ENCODE measurements around the gene PGRMC1.
"Not testable (repeated sequence)": the region's sequence is repeated elsewhere in the genome, so short reads cannot be mapped to it uniquely, and the experiment has no call there.

PGRMC1 gene

GRCh38 chrX:119236623-119237561 is 807 bp downstream of the PGRMC1 start:
- no peak for DNase-seq

- DNase-seq = no peak
Measured at GRCh38 chrX:119237562-119237942, 1.5 kb downstream of the PGRMC1 start.

GRCh38 chrX:119238557-119238956 is 2.5 kb downstream of the PGRMC1 start:
- no peak for DNase-seq

GRCh38 chrX:119240356-119240755 is 4.3 kb downstream of the PGRMC1 start:
- no peak for DNase-seq

GRCh38 chrX:119247702-119248101 is 11.6 kb downstream of the PGRMC1 start:
- DNase-seq = no peak

- DNase-seq = no peak
Measured at GRCh38 chrX:119249891-119250290, 13.8 kb downstream of the PGRMC1 start.

GRCh38 chrX:119251386-119251785 is 15.3 kb downstream of the PGRMC1 start:
- no peak for DNase-seq

- no peak for DNase-seq
Measured at GRCh38 chrX:119252716-119253115, 16.6 kb downstream of the PGRMC1 start.

GRCh38 chrX:119266364-119266995 is 30.4 kb downstream of the PGRMC1 start:
- DNase-seq = no peak

- DNase-seq = not testable (repeated sequence)
Measured at GRCh38 chrX:119267115-119267514, 31.0 kb downstream of the PGRMC1 start.

- DNase-seq = no peak
Measured at GRCh38 chrX:119272882-119273419, 36.9 kb downstream of the PGRMC1 start.

GRCh38 chrX:119273420-119274192 is 37.5 kb downstream of the PGRMC1 start:
- no peak for DNase-seq

- not testable (repeated sequence) for DNase-seq
Measured at GRCh38 chrX:119282347-119282746, 46.3 kb downstream of the PGRMC1 start.

GRCh38 chrX:119288890-119289393 is 52.9 kb downstream of the PGRMC1 start:
- DNase-seq = no peak

- DNase-seq = no peak
Measured at GRCh38 chrX:119290476-119290875, 54.4 kb downstream of the PGRMC1 start.

GRCh38 chrX:119291246-119291645 is 55.2 kb downstream of the PGRMC1 start:
- not testable (repeated sequence) for DNase-seq

- DNase-seq = no peak
Measured at GRCh38 chrX:119292445-119292844, 56.4 kb downstream of the PGRMC1 start.
